GM19463 (cell line): ENCODE measurements around the gene ZNF106.

ENCODE experiments used
- ATAC-seq: cut with Tn5 transposase; IDR thresholded peaks from one replicate; pipeline ENCODE4 v1.9.1; 2021; ENCODE audit warnings: mild to moderate bottlenecking, moderate library complexity; ENCODE audit not compliant: unreplicated experiment

The ZNF106 gene

DNA sequence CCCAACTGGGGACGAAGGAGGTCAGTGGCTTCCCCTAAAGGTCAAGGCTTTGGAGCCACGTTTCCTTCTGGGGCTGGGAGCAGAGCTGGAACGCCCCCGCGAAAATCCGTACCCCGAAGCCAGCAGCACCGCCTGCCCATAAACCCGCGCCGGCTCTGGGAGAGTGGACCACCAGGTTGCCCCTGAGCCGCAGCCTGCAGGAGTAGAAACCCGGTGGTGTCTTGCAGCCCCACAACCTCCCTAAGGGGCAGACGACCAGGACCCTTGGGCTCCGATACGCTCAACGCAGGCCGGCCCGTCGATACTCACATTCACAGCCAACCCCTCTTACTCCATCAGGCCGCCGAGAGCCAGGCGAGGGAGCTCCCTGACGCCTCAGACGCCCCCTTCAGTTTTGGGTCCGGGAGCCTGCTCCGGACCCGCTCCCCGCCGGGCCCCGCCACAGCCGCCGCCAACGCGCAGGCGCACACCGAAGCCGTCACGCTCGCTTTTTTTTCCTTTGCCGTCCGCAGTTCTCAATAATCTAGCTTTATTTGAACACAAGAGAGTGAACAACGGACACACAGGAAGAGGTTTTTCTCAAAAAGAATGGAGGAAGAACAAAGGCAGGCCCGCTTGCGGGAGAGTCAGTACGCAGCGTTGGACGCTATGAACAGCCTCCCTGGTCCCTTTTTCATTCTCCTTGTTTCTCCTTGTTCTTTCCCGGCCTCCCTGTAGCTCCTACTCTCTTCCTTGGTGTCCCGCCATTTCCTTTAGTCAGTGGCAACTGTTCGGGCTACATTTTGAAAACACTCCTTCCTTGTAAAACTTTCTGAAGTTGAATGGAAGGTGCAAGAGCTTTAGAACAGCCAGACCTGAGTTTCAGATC lies at the start of gene ZNF106:
Gene ZNF106, minus strand, starts transcription at position 471 of the 868 bp plus-strand sequence. CDS start 18,852 bp downstream, outside the sequence.
- no peak for ATAC-seq

GRCh38 chr15:42533246-42533645 lies 42.3 kb upstream of the ZNF106 start:
- ATAC-seq, result no peak

DNA sequence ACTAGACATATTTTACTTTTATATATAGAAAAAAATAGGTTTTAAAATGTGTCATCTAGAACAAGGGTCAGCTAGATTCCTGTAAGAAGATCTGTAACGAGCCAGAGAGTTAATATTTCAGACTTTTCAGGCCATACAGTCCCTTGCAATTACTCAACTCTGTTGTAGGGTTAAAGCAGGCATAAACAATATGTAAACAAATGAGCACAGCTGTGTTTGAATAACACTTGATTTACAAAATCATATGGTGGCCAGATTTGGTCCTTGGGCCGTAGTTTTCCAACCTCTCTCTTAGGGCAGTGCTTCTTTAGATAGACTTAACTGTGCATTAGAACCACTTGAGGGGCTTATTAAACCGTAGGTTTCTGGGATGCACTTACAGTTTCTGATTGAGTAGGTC lies 38.0 kb upstream of the ZNF106 start:
- ATAC-seq, result no peak

DNA sequence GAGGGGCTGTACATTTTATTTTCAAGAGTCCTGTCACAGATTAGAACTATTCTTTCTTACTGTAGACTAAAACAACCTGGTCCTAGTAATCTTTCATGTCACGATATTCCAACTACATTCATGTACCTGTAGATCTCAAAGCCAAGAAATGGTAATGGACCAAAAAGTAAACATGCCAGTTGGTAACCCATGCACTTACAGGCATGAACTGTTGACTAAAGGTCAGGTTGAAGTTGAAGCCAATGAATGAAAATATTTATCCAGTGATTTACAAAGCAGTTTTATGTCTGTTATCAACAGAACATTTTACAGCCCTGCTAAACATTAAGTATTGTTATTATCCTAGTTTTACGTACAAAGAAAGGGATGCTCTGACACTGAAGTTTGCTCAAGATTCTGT lies 32.4 kb upstream of the ZNF106 start:
- no peak for ATAC-seq

DNA sequence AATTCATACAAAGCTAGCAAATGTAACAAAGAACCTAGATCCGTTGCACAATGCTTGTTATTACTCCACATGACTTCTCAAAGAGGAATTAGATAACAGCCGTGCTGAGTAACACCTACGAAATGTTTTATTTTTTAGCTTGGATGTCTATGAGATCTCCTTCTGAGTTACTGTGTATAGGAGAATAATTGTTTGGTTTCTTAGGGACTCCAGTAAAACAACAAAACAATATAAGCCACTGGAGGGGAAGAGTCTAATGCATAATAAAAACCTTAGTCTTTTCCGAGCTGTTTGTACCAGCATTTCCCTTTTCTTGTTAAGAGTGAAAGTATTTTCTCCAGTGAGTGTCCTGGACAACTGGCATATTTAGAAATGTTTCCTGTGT lies 20.1 kb upstream of the ZNF106 start:
- ATAC-seq, result no peak

DNA sequence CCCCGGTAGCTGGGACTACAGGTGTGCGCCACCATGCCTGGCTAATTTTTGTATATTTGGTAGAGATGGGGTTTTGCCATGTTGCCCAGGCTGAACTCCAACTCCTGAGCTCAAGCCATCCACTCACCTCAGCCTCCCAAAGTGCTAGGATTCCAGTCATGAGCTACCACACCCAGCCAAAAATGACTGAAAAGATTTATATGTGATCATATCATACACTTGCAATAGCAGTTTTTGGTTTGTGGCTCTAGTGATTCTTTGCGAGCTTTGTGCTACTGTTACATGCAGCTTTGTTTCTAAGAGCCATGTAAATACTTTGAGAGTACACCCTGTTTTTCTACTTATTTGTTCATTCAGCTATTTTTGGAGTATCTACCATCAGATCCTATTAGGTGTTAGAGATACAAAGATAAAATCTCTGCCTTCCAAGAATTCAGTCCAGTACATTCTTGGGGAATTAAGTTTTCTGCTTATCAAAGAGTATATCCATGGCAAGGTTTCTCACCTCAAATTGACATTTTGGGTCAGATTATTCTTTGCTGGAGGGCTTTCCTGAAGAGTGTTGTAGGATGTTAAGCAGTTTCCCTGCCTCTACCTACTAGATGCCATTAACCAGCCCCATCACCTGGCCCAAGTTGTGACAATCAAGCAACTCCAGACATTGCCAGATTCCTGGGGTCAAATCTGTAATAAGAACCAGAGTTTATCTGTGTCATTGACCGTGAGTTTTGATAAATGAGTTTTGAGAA lies 19.5 kb upstream of the ZNF106 start:
- ATAC-seq, result no peak

- ATAC-seq, result no peak
Observed at GRCh38 chr15:42508263-42508690, 17.3 kb upstream of the ZNF106 start.

- ATAC-seq, result no peak
Observed at GRCh38 chr15:42507514-42507913, 16.6 kb upstream of the ZNF106 start.

GRCh38 chr15:42504631-42505030 lies 13.7 kb upstream of the ZNF106 start:
- no peak for ATAC-seq

DNA sequence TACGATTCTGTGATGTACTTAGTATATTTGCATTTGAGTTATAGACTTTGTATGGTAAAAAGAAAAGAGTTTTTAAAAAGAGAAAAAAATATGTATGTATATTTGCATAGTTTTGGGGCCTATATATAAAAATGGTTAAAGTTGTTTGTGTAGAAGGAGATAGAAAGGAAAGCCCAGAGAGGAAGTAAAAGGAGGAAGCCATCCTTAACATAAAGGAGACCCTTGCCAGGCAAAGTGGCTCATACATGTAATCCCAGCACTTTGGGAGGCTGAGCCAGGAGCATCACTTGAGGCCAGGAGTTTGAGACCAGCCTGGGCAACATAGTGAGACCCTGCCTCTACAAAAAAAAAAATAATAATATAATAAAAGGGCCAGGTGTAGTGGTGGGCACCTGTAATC lies 12.9 kb upstream of the ZNF106 start:
- no peak for ATAC-seq

- ATAC-seq, result no peak
Observed at GRCh38 chr15:42502477-42502876, 11.5 kb upstream of the ZNF106 start.

GRCh38 chr15:42499858-42500609 lies 9.1 kb upstream of the ZNF106 start:
- ATAC-seq, result no peak

DNA sequence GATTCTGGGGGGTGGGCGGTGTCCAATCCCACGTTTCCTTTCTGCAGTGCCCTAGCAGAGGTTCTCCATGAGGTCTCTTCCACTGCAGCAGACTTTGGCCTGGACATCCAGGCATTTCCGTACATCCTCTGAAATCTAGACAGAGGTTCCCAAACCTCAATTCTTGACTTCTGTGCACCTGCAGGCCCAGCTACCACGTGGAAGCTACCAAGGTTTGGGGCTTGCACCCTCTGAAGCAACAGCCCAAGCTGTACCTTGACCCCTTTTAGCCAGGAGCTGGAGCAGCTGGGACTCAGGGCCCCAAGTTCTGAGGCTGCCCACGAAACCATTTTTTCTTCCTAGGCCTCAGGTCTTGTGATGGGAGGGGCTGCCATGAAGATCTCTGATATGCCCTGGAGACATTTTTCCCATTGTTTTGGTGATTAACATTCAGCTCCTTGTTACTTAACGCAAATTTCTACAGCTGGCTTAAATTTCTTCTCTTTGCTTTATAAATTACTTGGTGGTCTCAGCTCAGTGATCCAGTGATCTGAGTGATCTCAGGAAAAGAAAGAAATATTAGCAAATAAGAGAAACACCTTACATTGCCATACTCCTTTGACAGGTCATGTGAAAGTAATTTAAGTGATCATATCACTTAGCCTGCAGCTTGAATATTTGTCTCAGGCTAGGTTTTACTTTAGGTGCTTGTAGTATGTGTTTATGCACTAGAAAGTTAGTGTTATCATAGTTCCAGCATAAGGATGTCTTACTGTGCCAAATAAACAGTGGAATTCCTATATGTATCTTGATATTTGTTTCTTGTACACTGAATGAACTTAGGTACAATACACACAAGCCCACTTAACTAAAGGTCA lies 7.5 kb upstream of the ZNF106 start:
- ATAC-seq, result no peak

- peak; percentile 89 for ATAC-seq
Observed at GRCh38 chr15:42495361-42496212, 4.6 kb upstream of the ZNF106 start, which contains the start of gene SNAP23. SNAP23 (plus strand) TSS chr15:42495634; CDS start chr15:42511847, 16,213 bp downstream.

GRCh38 chr15:42494998-42495360 lies 4.0 kb upstream of the ZNF106 start:
- ATAC-seq, result no peak

DNA sequence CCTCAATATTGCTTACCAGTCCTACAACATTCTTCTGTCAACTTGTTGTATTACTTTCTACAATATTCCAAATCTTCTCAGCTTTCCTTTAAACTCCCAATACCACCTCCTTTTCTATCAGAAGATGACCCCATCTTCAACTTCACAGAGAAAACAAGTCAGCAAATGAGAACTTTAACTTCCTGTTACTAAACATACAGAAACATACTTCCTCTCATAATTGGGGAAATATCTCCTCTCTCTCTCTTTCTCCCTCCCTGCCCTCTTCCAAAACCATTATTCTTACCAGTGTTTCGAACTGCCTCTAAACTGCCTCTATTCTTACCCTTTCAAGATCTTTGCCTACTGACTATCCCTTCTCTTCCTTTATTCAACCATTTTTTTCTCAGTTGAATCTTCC lies 2.7 kb upstream of the ZNF106 start:
- ATAC-seq, result no peak

- ATAC-seq, result no peak
Observed at GRCh38 chr15:42491539-42492225, 741 bp upstream of the ZNF106 start.

DNA sequence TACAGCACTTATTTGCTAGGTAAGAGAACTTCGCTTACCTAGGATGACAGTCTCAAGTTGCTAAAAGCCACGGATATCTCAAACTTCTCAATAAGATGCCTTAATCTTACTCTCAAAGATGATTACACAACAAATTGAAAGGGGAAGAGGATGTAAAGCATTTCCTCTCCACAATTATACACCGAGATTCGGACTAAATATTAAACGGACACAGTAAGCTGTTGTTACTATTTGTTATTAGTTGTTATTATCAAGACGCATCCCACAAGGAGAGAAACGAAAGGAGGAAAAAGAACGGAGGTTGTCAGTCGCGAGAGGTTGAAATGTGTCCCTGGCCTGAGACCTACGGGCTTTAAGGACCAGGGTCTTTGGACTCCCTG lies 660 bp downstream of the ZNF106 start:
- ATAC-seq, result no peak

- no peak for ATAC-seq
Observed at GRCh38 chr15:42483677-42484076, 7.3 kb downstream of the ZNF106 start.
